GM21360 (cell line): Measurements from ENCODE around the gene REEP2.

Experiments
- ATAC-seq: cut with Tn5 transposase; IDR thresholded peaks from one replicate; pipeline ENCODE4 v1.9.1; 2021; ENCODE audit warnings: mild to moderate bottlenecking, moderate library complexity; ENCODE audit not compliant: unreplicated experiment

Gene REEP2

GRCh38 chr5:138495351-138495750 is 56.5 kb downstream of the REEP2 start:
- no peak for ATAC-seq
